ENCODE results near the gene PMEL. TPM values are rescaled to one million over a fixed set of nuclear protein-coding genes. Genes with fewer than 3 reads are reported as not detected.
"Not testable (repeated sequence)": the region's sequence is repeated elsewhere in the genome, so short reads cannot be mapped to it uniquely, and the experiment has no call there.

PMEL gene
- 71.4 and 76.3 TPM in 2 replicates for polyA plus RNA-seq (2014; cell fraction: cytosol; rRNA removed)
- 111 and 118 TPM in 2 replicates for polyA plus RNA-seq (2014; cell fraction: nucleus; rRNA removed)

DNA sequence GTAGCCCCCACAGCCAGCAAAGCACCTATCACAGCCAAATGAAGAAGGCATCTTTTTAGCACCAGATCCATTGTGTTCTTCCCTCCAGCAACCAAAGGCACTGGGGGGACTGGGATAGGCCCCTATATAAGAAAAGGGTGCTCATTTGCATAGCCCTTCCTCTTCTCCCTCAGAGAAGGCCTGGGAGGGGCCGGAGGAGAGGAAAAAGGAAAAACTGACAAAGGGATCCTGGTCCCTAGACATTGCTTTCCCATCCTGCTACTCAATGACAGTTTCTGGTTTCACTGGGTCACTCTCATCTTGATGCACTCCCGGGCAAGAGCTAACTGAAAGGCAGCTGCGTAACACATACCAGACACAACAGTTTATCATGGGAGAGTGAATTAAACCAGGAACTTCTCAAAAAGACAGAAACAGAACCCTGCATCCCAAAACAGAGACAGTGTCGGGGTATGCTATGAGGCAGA, at the start of gene PMEL:
Gene PMEL, minus strand, starts transcription at position 102 of the 467 bp plus-strand sequence. Its CDS starts 31 bp downstream, at position 71.
- DNase-seq (ENCODE audit: low spot score) = peak; percentile 59

- DNase-seq (ENCODE audit: low spot score) = no peak
Measured at GRCh38 chr12:56014205-56014604, 48.4 kb upstream of the PMEL start.

DNA sequence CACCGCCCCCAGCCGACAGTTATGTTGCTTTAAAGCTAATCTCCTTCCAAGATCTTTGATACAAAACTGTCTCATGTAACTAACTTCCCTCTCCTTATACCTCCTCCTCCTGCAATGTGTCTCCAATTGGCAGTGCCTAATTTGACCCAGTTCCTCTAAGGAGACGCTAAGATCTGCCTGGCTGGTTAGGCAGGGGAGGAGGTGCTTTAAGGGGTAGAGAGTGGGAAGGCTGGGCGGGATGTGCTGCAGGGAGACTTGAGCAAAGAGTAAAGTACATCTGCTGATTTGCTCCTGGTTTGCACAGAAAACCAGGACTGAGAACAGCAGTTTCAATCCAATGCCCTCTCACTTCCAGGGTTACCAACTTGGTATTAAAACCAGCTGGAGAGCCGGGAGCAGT, 47.6 kb upstream of the PMEL start:
- no peak for DNase-seq (ENCODE audit: low spot score)

DNA sequence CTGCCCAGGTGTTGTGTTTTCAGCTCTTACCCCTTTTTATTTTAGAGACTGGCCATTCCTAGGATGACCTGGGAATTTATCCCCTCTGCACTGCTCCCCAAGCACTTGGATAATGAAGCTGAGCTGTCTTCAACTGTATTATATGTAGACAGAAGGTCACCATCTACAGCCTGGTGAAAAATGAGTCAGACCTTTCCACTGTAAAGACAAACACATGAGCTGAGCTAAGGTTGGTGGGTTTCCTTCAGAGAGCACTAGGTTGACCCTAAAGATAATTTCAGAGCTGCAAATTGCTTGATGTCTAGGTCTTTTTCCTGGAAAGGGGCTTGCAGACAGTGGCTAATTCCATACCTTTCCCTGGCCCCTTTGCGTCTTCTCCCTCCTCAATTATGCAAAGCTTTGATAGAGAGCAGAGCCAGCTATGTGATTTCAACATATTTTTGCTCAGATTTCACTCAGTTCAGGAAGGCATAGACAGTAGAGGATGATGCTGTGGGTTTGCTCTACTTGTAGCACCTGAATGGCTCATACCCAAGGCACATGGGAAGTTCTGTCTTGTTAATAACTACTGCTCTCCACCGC, 45.8 kb upstream of the PMEL start:
- no peak for DNase-seq (ENCODE audit: low spot score)

DNA sequence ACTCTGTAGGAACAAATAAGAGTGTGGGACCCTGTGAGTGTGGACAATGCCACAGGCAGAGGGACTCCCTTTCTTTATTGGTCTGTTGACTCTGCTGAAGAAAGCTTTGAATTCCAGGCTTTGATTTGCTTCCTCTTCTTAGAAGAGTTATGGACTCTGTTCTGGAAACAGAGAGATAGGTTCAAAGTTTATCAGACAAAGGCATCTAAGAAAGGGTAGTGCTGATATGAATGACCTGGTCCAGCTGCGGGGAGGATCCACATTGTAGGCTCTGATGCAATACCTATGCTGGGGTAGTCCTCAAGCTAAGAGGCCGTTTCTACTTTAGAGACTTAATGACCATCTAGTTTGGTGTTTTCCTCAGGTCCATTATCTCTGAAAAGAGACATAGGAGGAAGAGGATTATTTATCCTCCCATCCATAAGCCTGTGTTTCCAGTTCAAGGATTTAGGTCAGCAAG, 44.3 kb upstream of the PMEL start:
- no peak for DNase-seq (ENCODE audit: low spot score)

DNA sequence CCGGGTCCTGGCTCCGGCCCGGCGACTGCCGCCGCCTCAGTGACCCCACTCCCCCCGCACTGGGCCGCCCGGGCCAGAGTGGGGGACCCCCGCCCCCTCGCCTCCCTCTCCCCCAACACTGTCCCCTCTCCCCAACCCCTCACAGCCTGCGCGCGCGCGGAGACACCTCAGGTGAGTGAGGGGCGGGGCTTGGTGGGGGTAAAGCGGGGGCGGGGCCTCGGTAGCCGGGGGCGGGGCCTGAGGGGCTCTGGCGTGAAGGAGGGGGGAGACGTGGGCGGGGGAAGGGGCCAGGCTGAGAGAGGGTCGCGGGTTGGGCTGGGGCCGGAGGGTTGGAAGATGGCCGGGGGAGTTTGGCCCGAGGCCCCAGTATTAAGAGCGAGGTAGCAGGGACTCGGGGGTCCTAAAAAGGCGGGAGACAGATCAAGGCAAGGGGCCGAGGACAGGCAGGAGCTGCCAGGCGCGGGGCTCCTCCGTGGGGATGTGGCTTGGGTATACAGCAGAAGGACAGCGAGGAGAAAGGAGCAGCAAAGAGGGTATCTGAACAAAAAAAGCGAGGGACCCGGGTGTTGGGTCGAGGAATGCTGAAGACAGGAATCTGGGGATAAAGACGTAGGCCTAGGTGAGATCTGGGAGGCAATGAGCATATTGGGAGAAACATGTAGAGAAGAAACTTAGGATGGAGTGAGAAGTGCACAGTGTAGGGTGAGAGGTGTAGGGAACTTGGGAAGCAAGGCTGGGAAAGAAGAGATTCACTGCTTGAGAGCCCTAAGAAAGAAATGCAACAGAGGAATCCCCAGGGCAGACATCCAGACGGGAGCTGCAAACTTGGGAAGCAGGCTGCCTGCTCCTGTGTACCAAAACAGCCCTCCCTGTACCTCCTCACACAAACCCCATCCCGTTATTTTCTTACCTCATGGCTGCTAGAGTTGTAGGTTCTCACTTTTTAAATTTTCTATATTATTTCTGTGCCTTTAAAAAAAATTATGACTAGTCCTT, 42.0 kb upstream of the PMEL start:
- DNase-seq (ENCODE audit: low spot score) = peak; percentile 61

DNA sequence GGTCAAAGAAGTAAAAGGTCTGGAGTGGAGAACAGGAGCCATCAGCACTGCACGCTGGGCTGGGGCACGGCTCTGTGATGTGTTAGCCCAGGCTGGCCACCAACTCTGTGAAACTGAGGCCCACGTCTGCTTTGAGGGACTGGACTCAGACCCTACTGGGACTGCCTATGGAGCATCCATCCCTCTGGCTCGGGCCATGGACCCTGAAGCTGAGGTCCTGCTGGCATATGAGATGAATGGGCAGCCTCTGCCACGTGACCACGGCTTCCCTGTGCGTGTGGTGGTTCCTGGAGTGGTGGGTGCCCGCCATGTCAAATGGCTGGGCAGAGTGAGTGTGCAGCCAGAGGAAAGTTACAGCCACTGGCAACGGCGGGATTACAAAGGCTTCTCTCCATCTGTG, 38.4 kb upstream of the PMEL start:
- no peak for DNase-seq (ENCODE audit: low spot score)

DNA sequence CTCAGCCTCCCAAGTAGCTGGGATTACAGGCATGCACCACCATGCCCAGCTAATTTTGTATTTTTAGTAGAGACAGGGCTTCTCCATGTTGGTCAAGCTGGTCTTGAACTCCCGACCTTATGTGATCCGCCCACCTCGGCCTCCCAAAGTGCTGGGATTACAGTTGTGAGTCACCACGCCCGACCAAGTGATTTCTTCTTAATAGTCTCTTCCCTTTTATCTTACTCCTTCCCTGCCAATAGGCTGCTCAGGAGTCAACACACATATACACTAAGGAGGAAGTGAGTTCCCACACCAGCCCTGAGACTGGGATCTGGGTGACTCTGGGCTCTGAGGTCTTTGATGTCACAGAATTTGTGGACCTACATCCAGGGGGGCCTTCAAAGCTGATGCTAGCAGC, 37.5 kb upstream of the PMEL start:
- DNase-seq (ENCODE audit: low spot score) = not testable (repeated sequence)

DNA sequence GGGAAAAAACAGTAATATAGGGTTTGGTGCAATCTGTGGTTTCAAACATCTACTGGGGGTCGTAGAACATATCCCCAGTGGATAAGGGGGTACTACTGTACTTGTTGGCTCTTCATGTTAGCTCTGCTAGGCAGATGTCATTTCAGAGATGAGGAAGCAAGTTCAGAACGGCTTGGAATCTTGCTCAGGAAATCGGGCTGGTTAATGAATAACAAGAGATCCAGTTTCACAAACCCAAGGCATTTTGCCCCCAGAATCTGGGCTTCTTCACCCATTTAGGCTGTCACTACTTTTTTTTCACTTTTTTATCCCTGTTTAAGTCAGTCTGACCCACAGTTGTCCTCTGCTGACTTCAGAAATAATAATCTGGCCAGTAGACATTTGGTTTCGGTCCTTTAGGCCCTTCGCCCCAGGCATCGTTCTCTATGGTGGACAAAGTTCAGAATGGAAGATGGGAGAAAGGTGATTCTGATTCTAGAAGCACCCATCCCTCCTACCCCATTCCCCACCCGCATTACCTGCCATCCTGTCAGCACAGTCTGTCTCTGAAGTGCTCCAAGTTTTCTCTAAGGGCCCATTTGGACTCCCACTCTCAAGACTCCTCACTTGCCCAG, 35.8 kb upstream of the PMEL start:
- DNase-seq (ENCODE audit: low spot score) = no peak

DNA sequence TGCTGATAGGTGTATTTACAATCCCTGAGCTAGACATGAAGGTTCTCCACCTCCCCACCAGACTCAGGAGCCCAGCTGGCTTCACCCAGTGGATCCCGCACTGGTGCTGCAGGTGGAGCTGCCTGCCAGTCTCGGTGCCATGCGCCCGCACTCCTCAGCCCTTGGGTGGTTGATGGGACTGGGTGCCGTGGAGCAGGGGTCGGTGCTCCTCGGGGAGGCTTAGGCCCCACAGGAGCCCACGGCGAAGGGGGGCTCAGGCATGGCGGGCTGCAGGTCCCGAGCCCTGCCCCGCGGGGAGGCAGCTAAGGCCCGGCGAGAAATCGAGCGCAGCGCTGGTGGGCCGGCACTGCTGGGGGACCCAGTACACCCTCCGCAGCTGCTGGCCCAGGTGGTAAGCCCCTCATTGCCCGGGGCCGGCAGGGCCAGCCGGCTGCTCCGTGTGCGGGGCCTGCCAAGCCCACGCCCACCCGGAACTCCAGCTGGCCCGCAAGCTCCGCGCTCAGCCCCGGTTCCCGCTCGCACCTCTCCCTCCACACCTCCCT, 34.2 kb upstream of the PMEL start:
- not testable (repeated sequence) for DNase-seq (ENCODE audit: low spot score)

GRCh38 chr12:55999522-55999921, 33.7 kb upstream of the PMEL start:
- DNase-seq (ENCODE audit: low spot score) = not testable (repeated sequence)

- DNase-seq (ENCODE audit: low spot score) = no peak
Measured at GRCh38 chr12:55997535-55997859, 31.7 kb upstream of the PMEL start.

- DNase-seq (ENCODE audit: low spot score) = peak; percentile 96
Measured at GRCh38 chr12:55996715-55997534, 31.1 kb upstream of the PMEL start, which contains the start of gene SUOX. Gene SUOX, plus strand, starts transcription at chr12:55997276. Its CDS starts 4,946 bp downstream, at chr12:56002222.

GRCh38 chr12:55996201-55996714, 30.4 kb upstream of the PMEL start:
- peak; percentile 58 for DNase-seq (ENCODE audit: low spot score)

GRCh38 chr12:55995366-55995765, 29.5 kb upstream of the PMEL start:
- DNase-seq (ENCODE audit: low spot score) = no peak

- no peak for DNase-seq (ENCODE audit: low spot score)
Measured at GRCh38 chr12:55993230-55993853, 27.5 kb upstream of the PMEL start.

- no peak for DNase-seq (ENCODE audit: low spot score)
Measured at GRCh38 chr12:55991110-55991509, 25.3 kb upstream of the PMEL start.

DNA sequence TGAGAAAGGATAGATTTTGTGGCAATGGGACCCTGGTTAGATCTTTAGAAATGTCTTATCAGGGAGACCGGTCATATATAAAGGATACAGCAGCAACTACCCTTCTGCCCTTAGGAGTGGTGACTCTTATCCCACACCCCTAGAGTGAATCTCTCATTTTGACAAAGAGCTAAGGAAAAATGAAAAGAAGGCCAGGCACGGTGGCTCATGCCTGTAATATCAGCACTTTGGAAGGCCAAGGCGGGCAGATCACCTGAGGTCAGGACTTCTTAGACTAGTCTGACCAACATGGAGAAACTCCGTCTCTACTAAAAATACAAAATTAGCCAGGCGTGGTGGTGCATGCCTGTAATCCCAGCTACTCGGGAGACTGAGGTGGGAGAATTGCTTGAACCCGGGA, 20.1 kb upstream of the PMEL start:
- not testable (repeated sequence) for DNase-seq (ENCODE audit: low spot score)

DNA sequence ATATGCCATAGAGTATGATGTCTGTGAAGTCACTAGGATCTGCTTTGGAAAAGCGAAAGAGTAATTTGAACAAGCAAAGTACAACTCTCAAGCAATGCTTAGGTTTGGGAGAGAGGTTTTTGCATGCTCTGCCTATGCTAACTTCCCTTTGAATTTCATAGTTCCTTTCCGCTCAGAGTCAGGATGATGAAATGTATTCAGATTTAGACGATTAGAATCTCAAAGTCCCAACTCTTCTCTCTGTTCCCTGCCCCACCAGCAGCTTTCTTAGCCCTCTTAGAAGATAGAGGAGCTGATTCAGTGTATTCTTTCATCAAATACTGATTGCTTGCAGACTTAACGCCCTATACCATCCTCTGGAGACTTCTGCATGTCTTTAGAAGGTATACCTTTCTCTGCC, 19.5 kb upstream of the PMEL start:
- DNase-seq (ENCODE audit: low spot score) = no peak

DNA sequence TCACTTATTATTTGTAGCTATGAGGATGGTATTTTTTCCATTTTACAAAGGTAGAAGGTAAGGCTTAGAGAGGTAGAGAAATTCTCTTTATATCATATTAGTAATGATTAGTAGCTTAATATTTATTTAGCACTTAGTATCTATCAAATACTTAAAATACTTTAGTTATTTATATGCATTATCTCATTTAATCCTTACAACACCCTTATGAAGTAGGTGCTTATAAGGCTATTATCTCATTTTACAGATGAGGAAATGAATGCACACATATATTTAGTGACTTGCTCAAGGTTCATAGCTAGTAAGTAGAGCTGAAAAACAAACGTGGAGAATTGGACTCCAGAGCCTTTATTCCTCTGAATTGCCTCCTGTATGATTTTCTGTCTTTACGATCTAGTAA, 19.0 kb upstream of the PMEL start:
- no peak for DNase-seq (ENCODE audit: low spot score)
